ENCODE results near the gene PSKH1.

Gene PSKH1

DNA sequence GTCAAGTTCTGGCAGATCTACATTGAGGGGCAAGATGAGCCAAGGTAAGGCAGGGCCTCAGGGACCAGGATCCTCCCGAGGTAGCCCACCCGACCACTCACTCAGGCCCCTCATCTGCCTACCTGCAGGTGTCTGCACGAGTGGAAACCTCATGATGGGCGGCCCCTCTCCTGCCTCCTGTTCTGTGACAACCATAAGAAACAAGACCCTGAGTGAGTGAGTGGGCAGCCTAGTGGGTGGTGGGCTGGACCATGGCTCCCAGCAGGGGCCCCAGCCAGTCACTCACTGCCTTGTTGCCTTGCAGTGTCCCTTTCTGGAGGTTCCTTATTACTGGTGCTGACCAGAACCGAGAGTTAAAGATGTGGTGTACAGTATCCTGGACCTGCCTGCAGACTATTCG is 14.8 kb upstream of the PSKH1 start:
- Histone ChIP-seq H3K9ac (ENCODE audit: low read depth, low read length, poor library complexity, severe bottlenecking) (no peak overlapping the region), H4K20me1 (ENCODE audit: insufficient read depth, low read length, poor library complexity, severe bottlenecking) (peaks cover 34% of the 10 kb centered on the region), H3K27me3 (ENCODE audit: insufficient read depth, low read length, poor library complexity, severe bottlenecking) (no peaks in the 10 kb centered on the region), H3K9me3 (ENCODE audit: insufficient read depth, low read depth, low read length) (no peaks in the 10 kb centered on the region), H3K4me1 (ENCODE audit: insufficient read depth, low read length, poor library complexity, severe bottlenecking) (peaks cover 23% of the 10 kb centered on the region), H3K4me3 (ENCODE audit: low read length, poor library complexity, severe bottlenecking) (no peak overlapping the region), H3F3A (ENCODE audit: low read depth) (no peaks in the 10 kb centered on the region), H3K9me2 (replicated peaks; ENCODE audit: low read depth, low read length) (no peaks in the 10 kb centered on the region), H3K79me2 (ENCODE audit: insufficient read depth, low read length) (peaks cover 43% of the 10 kb centered on the region), H2AFZ (ENCODE audit: low read length) (no peak overlapping the region), H3K4me2 (ENCODE audit: low read depth, low read length, poor library complexity, severe bottlenecking) (no peak overlapping the region), H3K36me3 (ENCODE audit: insufficient read depth, low read length) (peaks cover 68% of the 10 kb centered on the region; the same call in 1 of the 2 replicates)
- TF ChIP-seq, protein P1, sequence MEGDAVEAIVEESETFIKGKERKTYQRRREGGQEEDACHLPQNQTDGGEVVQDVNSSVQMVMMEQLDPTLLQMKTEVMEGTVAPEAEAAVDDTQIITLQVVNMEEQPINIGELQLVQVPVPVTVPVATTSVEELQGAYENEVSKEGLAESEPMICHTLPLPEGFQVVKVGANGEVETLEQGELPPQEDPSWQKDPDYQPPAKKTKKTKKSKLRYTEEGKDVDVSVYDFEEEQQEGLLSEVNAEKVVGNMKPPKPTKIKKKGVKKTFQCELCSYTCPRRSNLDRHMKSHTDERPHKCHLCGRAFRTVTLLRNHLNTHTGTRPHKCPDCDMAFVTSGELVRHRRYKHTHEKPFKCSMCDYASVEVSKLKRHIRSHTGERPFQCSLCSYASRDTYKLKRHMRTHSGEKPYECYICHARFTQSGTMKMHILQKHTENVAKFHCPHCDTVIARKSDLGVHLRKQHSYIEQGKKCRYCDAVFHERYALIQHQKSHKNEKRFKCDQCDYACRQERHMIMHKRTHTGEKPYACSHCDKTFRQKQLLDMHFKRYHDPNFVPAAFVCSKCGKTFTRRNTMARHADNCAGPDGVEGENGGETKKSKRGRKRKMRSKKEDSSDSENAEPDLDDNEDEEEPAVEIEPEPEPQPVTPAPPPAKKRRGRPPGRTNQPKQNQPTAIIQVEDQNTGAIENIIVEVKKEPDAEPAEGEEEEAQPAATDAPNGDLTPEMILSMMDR (conservative IDR thresholded peaks at IDR 0.05; ENCODE audit: low read length), result no peak
- no peak for TF ChIP-seq EZH2phosphoT487 (IDR thresholded peaks at IDR 0.05; ENCODE audit: borderline replicate concordance)

DNA sequence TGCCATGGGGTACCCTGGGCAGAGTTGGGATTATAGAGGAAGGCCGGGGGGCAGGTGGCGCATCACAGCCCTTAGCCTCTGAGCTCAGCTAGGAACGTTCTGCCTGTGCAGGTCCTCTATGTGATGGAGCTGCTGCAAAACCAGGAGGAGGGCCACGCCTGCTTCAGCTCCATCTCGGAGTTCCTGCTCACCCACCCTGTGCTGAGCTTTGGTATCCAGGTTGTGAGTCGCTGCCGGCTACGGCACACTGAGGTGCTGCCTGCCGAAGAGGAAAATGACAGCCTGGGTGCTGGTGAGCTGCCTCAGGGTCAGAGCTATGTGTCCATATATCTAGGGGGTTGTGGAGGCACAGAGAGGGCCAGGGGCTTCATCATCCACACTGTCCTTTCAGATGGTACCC is 14.2 kb upstream of the PSKH1 start:
- H3K79me2 ChIP-seq (ENCODE audit: insufficient read depth, low read length), result peaks cover 37% of the 10 kb centered on the region
- H3K4me2 ChIP-seq (ENCODE audit: low read depth, low read length, poor library complexity, severe bottlenecking), result no peak overlapping the region
- H3K27me3 ChIP-seq (ENCODE audit: insufficient read depth, low read length, poor library complexity, severe bottlenecking), result no peaks in the 10 kb centered on the region
- H3K9me2 ChIP-seq (replicated peaks; ENCODE audit: low read depth, low read length), result no peaks in the 10 kb centered on the region
- H3K4me1 ChIP-seq (ENCODE audit: insufficient read depth, low read length, poor library complexity, severe bottlenecking), result peaks cover 19% of the 10 kb centered on the region
- TF ChIP-seq, protein P1 (conservative IDR thresholded peaks at IDR 0.05; ENCODE audit: low read length), result no peak
- no peak overlapping the region for H2AFZ ChIP-seq (ENCODE audit: low read length)
- H4K20me1 ChIP-seq (ENCODE audit: insufficient read depth, low read length, poor library complexity, severe bottlenecking), result peaks cover 28% of the 10 kb centered on the region
- H3K9me3 ChIP-seq (ENCODE audit: insufficient read depth, low read depth, low read length), result no peaks in the 10 kb centered on the region
- peaks cover 73% of the 10 kb centered on the region; the same call in 1 of the 2 replicates for H3K36me3 ChIP-seq (ENCODE audit: insufficient read depth, low read length)
- no peak overlapping the region for H3K9ac ChIP-seq (ENCODE audit: low read depth, low read length, poor library complexity, severe bottlenecking)
- no peaks in the 10 kb centered on the region for H3F3A ChIP-seq (ENCODE audit: low read depth)
- H3K4me3 ChIP-seq (ENCODE audit: low read length, poor library complexity, severe bottlenecking), result no peak overlapping the region

DNA sequence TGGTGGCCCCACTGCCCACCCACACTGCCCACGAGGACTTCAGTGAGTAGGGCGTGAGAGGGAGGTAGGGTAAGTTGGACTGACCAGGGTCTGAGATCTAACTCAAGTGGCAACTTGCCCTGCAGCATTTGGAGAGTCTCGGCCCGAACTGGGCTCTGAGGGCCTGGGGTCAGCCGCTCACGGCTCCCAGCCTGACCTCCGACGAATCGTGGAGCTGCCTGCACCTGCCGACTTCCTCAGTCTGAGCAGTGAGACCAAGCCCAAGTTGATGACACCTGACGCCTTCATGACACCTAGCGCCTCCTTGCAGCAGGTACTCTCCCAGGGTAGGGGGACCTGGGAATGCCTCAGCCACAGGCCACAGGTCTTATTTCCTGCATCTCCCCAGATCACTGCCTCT is 13.6 kb upstream of the PSKH1 start:
- Histone ChIP-seq H3K4me1 (ENCODE audit: insufficient read depth, low read length, poor library complexity, severe bottlenecking) (peaks cover 13% of the 10 kb centered on the region), H3K9me3 (ENCODE audit: insufficient read depth, low read depth, low read length) (no peaks in the 10 kb centered on the region), H2AFZ (ENCODE audit: low read length) (no peak overlapping the region), H4K20me1 (ENCODE audit: insufficient read depth, low read length, poor library complexity, severe bottlenecking) (peaks cover 22% of the 10 kb centered on the region), H3K36me3 (ENCODE audit: insufficient read depth, low read length) (peaks cover 79% of the 10 kb centered on the region; the same call in 1 of the 2 replicates), H3K9ac (ENCODE audit: low read depth, low read length, poor library complexity, severe bottlenecking) (no peak overlapping the region), H3K79me2 (ENCODE audit: insufficient read depth, low read length) (peaks cover 31% of the 10 kb centered on the region), H3K9me2 (replicated peaks; ENCODE audit: low read depth, low read length) (no peaks in the 10 kb centered on the region), H3K27me3 (ENCODE audit: insufficient read depth, low read length, poor library complexity, severe bottlenecking) (no peaks in the 10 kb centered on the region), H3F3A (ENCODE audit: low read depth) (no peaks in the 10 kb centered on the region), H3K4me2 (ENCODE audit: low read depth, low read length, poor library complexity, severe bottlenecking) (no peak overlapping the region), H3K4me3 (ENCODE audit: low read length, poor library complexity, severe bottlenecking) (no peak overlapping the region)
- TF ChIP-seq EZH2phosphoT487 (IDR thresholded peaks at IDR 0.05; ENCODE audit: borderline replicate concordance), result no peak
- TF ChIP-seq, protein P1 (conservative IDR thresholded peaks at IDR 0.05; ENCODE audit: low read length), result no peak

Measured in Loucy (cell line).